Hepatic stellate cell (primary cell): ENCODE data around the gene SH2B2.
"Not testable (repeated sequence)": the region's sequence is repeated elsewhere in the genome, so short reads cannot be mapped to it uniquely, and the experiment has no call there.

Source experiments
- DNase-seq: peaks from one replicate; pipeline ENCODE4 v3.0.0; 2011; ENCODE audit warnings: low spot score

Gene SH2B2

DNA sequence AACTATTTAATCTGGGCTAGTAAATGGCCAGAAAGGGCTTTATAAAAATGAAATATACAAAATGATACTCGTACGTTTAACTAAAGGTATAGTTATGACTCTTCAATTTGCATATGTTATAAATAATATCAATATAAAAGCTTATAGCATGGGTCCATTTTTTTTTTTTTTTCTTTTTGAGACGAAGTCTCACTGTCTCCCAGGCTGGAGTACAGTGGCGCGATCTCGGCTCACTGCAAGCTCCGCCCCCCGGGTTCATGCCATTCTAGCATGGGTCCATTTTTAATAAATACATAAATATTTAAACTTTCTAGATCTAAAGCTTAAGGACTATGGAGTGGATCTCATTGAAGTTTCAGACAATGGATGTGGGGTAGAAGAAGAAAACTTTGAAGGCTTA is 50.3 kb downstream of the SH2B2 start:
- DNase-seq = not testable (repeated sequence)

DNA sequence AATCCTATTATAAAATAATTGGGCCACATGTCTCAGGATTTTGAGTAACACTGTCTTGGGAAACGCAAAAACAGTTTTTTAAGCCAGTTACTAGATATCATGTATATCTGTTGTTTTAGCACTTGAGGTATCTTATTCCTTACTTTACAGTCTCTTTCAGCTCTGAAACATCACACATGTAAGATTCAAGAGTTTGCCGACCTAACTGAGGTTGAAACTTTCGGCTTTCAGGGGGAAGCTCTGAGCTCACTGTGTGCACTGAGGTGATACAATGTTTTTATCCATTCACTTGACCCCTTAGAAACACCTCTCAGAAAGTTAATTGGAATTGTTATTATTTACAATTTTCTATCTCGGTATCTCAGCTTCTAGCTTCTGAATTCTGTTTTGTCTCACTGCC is 50.8 kb downstream of the SH2B2 start:
- not testable (repeated sequence) for DNase-seq

DNA sequence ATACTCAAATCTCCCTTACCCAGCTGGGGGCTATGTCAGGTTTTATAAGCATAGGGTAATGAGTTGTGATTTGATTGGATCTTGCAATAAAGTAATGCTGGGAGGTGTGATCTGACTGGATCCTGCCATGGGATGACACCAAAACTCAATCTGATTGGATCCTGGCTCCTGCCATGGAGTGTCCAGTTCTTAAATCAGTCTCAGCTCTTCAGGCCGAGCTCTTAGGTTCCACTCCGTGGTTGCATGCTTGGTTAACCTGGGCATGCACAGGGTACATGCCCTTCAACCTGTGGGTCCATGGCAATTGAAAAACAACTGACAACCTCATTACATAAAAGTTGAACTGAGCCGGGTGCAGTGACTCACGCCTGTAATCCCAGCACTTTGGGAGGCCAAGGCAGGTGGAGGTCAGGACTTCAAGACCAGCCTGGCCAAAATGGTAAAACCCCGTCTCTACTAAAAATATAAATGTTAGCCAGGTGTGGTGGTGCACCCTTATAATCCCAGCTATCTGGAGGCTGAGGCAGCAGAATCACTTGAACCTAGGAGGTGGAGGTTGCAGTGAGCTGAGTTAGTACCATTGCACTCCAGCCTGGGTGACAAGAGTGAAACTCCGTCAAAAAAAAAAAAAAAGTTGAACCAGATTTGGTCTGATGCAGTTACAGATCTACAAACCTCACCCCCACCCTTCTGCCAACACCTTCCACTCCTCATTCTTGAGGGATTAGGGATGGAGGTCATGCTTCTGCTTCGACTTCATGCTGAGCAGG is 54.1 kb downstream of the SH2B2 start:
- DNase-seq = not testable (repeated sequence)

DNA sequence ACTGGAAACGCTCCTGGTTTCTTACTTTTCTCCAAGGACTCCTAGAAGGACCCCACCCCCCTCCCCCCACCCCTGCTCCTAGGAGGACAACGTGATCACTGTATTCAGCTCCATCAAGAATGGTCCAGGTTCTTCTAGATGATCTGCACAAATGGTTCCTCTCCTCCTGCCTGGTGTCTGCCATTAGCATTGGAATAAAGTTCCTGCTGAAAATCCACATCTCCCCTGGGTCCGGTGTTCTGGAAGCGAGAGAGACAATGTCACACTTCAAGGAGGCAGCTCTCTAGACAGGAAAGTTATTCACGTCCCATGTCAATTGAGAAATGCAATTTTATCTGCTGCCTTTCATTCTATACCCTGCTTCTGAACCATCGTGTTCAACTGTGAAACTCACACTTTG is 60.3 kb downstream of the SH2B2 start:
- DNase-seq = not testable (repeated sequence)

DNA sequence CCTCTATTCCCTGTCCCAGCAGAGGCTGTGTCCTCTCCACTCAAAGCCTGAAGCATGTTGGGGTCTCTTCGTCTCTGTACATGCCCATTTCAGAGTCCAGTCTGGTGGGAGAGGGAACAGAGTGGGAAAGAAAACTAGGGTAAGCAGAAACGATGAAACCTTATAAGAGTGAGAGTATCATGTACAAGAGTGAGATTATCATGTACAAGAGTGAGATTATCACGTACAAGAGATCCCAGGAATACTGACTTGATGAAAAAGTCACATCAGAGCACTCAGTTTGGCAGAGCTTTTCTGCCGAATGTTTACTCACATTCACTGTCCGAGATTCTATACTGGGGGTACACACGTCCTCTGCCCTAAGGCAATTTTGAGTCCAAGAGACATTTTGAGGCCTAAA is 69.7 kb downstream of the SH2B2 start, which contains the start of gene SPDYE6:
Gene SPDYE6 (minus strand): TSS at position 101 of the 400 bp plus-strand sequence. CDS start 421 bp downstream, outside the sequence.
- DNase-seq = not testable (repeated sequence)

DNA sequence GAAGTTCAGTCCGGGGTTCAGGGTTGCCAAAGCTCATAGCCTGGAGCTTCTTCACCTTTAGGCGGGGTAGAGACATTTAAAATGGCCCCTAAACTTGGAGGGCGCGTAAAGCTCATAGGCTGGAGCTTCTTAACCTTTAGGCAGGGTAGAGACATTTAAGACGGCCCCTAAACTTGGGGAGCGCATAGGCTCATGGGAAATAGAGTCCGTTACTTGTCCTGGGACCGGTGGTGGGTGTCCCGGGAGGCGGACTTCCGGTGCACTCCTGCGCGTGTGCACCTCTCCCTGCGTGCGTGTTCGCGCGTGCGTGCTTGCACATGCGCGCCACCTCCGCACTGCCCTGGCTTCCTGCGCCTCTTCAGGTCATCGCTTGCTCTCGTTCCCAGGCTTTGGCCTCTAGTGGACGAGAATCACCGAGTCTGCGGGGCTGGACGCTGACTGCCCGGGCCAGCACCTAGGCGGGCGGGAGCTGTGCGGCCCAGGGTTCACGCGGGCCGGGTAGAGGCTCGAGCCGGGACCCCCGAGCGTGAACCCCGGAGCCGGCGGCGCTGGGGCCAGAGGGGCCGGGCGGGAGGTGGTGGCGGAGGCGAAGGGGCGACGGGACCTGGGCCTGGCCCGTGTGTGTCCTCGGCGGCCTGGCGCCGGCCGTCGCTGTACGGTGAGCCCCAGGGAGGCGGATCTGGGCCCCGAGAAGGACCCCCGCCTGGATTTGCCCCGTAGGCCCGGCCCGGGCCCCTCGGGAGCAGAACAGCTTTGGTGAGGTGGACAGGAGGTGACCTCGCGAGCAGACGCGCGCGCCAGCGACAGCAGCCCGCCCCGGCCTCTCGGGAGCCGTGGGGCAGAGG is 77.1 kb downstream of the SH2B2 start:
- peak; percentile 81 for DNase-seq

DNA sequence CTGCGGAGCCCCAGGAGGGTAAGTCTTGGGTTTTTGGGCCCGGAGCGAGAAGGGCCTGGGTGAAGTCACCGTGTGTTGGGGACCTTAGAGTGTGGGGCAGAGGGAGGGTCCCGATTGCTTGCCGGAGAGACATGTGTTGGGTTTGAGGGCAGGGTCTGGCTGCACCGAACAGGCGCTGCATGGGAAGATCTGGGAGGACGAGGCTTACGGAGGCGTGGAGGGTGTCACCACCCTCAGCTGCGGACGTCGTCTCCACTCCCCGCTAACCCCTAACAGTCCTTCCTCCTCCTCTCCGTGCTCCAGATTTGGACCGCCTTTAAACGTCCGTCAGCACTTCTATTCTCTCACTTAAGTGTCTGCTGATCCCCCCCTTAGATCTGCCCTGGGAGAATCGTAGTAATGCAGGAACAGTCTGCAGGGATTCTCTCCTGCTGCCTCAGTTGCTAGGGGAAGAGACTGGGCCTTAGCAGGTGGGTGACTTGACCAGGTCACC is 77.8 kb downstream of the SH2B2 start:
- DNase-seq = not testable (repeated sequence)

DNA sequence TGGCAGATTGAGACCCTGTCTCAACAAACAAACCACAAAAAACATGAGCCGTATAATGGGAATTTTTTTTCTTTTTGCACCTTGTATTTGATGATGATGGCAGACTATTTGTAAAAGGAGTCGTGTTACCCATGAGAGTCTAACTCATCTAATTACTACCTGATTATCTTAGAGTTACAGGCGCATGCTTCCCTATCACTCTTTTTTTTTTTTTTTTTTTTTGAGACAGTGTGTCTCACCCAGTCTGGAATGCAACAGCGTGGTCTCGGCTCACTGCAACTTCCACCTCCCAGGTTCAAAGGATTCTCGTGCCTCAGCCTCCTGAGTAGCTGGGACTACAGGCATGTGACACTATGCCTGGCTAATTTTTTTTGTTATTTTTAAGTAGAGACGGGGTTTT is 78.7 kb downstream of the SH2B2 start:
- not testable (repeated sequence) for DNase-seq

DNA sequence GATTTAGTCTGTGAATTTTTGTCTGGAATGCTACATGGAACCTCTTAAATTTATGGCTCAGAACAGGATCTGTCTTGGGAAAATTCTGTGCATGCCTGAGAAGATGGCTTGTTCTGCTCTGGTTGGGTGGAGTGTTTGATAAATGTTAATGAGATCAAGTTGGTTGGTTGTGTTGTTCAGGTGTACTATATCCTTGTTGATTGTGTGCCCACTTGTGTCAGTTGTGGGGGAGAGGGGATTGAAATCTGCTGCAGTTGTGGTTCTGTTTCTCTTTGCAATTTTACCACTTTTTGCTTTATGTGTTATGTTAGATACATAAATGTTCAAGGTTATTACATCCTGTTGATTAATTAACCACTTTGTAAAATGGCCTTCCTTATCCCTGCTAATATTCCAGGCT is 83.4 kb downstream of the SH2B2 start:
- not testable (repeated sequence) for DNase-seq
